NCI-H82 treated with DMSO at 0.1 percent for 48 hours (cell line): ENCODE results near the gene RELL2.

Experiments
- DNase-seq: peaks from one replicate; lab custom pipeline; 2025; ENCODE audit not compliant: unreplicated experiment; lab: John Stamatoyannopoulos, UW

Gene RELL2

DNA sequence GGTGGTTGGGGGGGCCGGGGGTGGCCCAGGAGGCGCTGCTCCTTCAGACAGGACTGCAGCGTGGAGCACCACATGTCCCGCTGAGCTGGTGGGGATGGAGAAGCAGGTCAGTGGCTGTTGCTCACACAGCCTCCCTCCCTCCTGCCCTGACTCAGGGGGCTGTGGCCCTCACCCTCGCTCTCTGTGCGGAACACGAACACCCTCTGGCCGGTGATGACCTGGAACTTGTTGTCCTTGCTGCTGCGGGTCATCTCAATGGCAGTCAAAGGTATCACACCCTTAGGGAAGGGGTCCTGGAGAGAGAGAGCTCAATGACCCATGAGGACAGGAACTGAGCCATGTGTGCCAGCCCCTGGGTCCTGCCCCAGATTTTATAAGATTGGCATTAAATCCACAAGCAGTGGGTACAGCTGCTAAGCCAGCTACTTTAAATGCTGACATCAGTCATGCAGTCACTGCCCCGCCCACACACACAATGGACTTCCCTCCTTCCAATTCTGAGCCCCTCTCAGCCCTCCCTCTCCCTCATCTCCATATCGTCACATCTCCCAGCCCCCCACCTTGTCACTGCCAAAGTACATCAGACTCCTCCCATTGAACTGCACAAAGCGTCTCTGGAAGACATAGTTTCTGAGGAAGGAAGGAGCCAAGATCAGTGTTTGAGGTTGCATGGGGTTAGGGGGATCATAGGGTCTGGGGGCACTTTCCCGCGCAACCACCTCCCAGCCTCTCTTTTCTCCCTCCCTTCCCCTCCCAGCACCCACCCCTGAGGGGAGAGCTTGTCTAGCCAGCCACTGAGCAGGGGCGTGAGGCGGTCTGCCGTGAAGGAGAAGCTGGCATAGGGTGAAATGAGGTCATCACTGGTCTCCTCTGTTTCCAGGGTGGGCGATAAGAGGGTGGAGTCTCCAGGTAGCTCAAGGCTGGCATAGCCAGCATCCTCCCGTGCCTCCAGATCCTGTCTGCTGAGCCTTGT lies 36.3 kb downstream of the RELL2 start:
- no peak for DNase-seq

DNA sequence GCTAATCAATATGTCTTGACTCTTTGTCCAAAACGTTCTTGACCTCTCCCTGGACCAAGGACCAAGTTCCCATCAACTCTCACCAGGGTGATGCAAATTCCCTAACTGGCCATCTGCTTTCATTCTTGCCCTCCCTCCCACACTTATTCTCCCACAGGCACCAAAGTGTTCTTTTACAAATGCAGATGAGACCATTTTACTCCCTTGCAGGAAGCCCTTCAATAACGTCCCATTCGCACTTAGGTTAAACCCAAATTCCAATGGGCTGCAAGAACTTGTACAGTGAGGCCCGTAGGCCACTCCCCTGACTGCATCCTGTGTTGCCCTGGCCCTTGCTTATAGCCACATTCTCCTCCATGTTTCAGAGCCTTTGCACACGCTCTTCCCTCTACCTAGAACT lies 38.0 kb downstream of the RELL2 start:
- DNase-seq = no peak

DNA sequence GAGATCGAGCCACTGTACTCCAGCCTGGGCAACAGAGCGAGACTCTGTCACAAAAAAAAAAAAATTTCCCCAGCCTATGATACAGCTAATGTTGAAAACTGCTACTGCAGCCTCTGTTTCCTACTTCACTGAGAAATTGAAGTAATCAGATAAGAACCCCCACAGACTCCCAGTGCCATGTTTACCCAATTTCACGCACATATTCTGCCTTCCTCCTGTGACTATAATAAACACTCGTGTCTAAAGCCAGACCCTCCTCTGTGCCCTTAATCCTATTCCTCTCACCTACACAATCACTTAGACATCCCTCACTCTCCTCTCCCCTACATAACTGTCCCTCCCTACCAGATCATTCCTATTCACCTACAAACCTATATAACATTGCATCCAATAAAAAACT lies 38.9 kb downstream of the RELL2 start:
- no peak for DNase-seq

DNA sequence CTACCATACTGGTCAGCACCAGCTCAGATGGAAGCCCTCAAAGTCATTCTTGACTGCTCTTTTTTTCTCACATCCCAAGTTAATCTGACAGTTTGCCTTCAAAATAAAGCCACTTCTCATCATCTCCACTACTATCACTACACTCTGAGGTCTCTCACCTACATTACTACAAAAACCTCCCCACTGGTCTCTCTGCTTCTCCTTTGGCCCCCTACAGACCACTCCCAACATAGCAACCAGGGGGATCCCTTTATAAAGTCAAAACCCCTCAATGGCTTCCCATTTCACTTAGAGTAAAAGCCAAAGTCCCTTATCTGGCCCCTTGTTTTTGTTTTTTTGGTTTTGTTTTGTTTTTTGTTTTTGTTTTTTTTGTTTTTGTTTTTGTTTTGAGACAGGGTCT lies 40.6 kb downstream of the RELL2 start:
- no peak for DNase-seq

DNA sequence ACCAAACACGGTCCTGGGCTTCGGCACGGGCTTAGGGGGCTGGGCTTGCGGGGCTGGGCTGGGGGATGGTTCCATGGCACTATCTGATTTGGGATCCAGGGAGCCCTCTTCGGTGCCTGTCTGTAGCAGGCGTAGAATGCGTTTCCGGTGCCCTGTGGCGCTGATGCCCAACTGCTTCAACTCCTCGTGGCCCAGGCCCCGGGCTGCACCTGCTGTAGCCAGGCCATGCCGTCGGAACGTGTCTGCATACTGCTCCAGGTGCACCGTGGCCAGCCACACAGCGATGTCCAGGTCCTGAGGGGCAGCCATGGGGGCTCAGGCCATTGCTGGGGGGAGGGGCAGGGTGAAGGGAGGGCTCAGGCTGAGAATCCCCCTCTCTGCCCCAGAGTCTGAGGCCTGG lies 43.4 kb downstream of the RELL2 start:
- no peak for DNase-seq

- peak; percentile 2 for DNase-seq
Observed at GRCh38 chr5:141680751-141681201, 44.0 kb downstream of the RELL2 start.

DNA sequence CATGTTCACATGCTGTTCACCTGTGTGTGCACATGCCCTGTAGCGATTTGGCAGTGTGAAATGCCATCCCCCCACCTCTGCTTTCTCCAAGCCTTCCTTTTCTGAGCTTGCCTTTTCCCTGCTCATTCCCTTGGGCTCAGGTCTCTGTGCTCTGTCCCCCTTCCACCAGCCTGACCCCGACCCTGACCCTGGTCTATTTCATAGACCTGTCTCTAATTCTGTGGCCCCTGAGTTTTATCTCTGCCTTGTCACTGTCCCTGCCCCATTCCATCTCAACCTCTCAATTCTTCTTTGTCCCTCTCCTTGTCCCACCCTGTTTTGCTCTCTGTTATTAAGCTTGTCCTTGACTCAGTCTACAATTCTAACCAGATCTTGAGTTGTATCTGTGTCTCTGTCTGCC lies 44.5 kb downstream of the RELL2 start:
- DNase-seq = no peak

DNA sequence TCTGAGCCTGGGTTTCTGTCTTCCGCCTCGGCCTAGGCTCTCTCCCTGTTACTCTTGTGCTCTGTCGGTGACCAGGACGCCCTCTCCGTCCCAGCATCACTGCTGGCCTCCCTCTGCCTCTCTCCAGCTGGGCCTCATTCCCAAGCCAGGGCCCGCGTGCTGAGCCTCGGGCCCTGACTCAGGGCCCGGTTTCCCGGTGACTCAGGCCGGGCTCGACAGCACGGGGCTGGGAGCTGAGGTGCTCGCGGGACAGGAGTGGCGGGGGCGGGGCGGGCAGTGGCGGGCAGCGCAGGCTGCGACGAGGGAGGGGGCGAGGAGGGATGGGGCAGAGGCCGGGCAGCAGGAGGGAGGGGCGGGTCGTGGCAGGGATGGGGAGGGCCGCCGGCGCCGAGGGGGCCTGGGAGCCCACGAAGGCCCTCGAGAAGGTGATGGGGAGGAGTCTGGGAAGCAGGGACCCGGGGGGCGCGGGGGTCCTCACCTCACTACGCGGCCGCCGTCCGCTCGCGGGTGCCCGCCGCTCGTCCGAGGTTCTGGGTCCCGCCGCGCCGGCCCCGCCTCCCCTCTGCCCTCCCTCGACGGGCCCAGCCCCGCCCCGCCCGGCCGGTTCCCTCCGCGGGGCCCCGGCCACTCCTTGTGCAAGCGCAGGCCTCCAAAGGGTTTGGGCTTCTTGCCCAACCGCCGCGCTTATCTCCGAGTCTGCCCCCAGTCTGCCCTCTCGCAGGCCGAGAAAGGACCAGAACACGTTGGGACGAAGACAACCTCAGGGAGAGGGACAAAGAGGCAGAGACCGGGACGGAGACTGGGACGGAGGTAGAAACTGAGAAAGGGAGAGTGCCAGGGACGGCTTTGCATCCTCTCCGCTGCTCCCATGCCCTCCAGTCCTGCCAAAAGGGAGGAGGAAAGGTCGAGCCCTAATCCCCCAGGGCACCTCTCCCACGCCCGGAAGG lies 45.2 kb downstream of the RELL2 start, which contains the start of gene ARAP3:
TSS of gene ARAP3 (minus strand) at position 536 of the 947 bp plus-strand sequence. CDS start 1,744 bp downstream, outside the sequence.
- DNase-seq = no peak

DNA sequence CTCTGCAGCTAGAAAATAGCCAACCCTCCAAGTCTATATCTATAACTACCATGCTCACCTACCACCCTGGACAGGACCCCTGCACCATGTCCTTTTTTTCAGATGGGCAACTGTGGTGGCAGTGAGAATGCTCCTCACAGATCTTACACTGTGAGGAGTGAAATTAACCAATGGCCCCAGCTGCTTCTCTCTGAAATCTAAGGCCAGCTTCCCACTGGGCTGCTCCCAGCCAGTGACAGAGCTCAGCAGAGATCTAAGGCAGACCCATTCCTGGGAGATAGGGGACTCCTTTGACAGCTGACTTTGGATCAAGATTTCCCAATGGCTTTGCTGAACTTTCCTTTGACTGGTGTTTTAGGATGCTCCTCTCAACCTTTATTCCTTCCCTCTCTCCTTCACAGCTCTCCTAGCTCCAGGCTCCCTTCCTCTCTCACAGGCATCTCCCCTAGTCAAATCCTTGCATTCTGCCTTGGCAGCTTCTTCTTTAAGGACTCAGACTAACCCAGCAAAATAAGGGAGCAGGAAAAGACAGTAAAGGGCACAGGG lies 46.9 kb downstream of the RELL2 start:
- no peak for DNase-seq

DNA sequence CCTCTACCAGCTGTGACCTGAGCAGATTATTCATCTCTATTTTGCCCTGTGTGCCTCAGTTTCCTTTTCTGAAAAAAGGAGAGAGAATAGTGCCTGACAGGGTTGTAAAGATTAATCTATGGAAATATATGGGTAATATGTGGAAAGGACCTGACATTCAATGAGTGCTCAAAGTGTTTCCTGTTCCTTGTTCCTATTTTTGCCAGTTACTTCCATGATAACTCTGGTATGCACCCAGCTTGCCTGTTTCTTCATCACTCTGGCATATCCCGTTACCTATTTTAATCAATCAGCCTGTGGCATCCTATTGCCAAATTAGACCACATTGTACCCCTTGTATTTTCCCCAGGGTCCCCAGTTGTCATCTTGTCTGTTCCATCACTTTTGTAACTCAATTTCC lies 48.8 kb downstream of the RELL2 start:
- DNase-seq = no peak

GRCh38 chr5:141686648-141687416 lies 50.0 kb downstream of the RELL2 start:
- no peak for DNase-seq
